ENCODE results near the gene ALK. TPM values are rescaled to one million over a fixed set of nuclear protein-coding genes. Genes with fewer than 3 reads are reported as not detected.

Gene ALK
- total and polyA plus RNA-seq, 2 donors (not counting 1 experiment from before 2014, with no cell fraction given) = under 0.01 to 0.02 TPM

- no peaks in the 10 kb centered on the region for H3K4me1 ChIP-seq (ENCODE audit: control insufficient read depth, extremely low read depth, insufficient read depth, low read length)
- DNase-seq (ENCODE audit: low read depth in 2 of 2) = no peak
- no peaks in the 10 kb centered on the region for H3K27me3 ChIP-seq (ENCODE audit: control insufficient read depth, insufficient read depth, low read length)
- no peak overlapping the region for H3K4me3 ChIP-seq (replicated peaks in 1 of 4; ENCODE audit: control extremely low read depth in 1 of 4, insufficient read depth in 1 of 4, low read depth in 3 of 4, low read length in 4 of 4)
- no peaks in the 10 kb centered on the region for H3K9me3 ChIP-seq (ENCODE audit: control insufficient read depth, insufficient read depth, low read depth, low read length)
- no peak overlapping the region for H3K4me2 ChIP-seq (ENCODE audit: extremely low read depth, insufficient read depth, low read length)
- no peak overlapping the region for H3K9ac ChIP-seq (ENCODE audit: insufficient read depth, low read length)
- TF ChIP-seq EZH2 (IDR thresholded peaks at IDR 0.05; ENCODE audit: low read length, missing control alignments) (no peak), CTCF (conservative IDR thresholded peaks at IDR 0.05 in 1 of 2, IDR thresholded peaks at IDR 0.05 in 1 of 2; ENCODE audit: low read depth in 1 of 2, low read length in 2 of 2) (no peak)
- no peaks in the 10 kb centered on the region for H4K20me1 ChIP-seq (ENCODE audit: control insufficient read depth, extremely low read depth, insufficient read depth, low read length)
- H3K79me2 ChIP-seq (ENCODE audit: control insufficient read depth, insufficient read depth, low read length) = no peaks in the 10 kb centered on the region
- no peaks in the 10 kb centered on the region for H3K36me3 ChIP-seq (ENCODE audit: control insufficient read depth, insufficient read depth, low read length)
- no peak overlapping the region for H3K27ac ChIP-seq (ENCODE audit: insufficient read depth, low read length)
- H2AFZ ChIP-seq (ENCODE audit: low read length) = no peak overlapping the region
These were observed 729.6 kb downstream of the ALK start for GRCh38 chr2:29191817-29192216.

DNA sequence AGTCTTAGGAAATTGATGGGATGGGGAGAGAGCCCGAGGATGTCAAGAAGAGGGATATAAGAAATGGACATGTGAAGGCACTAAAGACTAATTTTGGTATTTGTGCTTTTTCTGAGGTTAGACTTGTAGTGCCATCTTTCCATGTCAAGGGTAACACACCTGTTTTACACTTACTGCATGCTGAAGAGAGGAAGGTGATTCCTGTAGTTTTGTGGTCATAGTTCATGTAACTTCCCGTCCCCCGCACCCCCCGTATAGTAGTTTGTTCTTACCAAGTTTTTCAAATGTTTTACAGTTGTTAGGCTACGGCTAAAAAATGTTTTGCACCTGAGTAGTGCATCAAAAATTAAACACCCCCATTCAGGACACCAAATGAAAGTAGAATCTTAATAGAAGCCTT, 732.3 kb downstream of the ALK start:
- no peak overlapping the region for H3K4me3 ChIP-seq (replicated peaks in 1 of 4; ENCODE audit: control extremely low read depth in 1 of 4, insufficient read depth in 1 of 4, low read depth in 3 of 4, low read length in 4 of 4)
- no peaks in the 10 kb centered on the region for H3K36me3 ChIP-seq (ENCODE audit: control insufficient read depth, insufficient read depth, low read length)
- no peaks in the 10 kb centered on the region for H3K9me3 ChIP-seq (ENCODE audit: control insufficient read depth, insufficient read depth, low read depth, low read length)
- H3K4me1 ChIP-seq (ENCODE audit: control insufficient read depth, extremely low read depth, insufficient read depth, low read length) = no peaks in the 10 kb centered on the region
- peak in 1 of 2 donors; percentile 27 for DNase-seq (ENCODE audit: low read depth in 2 of 2)
- H3K27me3 ChIP-seq (ENCODE audit: control insufficient read depth, insufficient read depth, low read length) = no peaks in the 10 kb centered on the region
- TF ChIP-seq CTCF (conservative IDR thresholded peaks at IDR 0.05 in 1 of 2, IDR thresholded peaks at IDR 0.05 in 1 of 2; ENCODE audit: low read depth in 1 of 2, low read length in 2 of 2) = no peak
- no peak for TF ChIP-seq EZH2 (IDR thresholded peaks at IDR 0.05; ENCODE audit: low read length, missing control alignments)
- H3K79me2 ChIP-seq (ENCODE audit: control insufficient read depth, insufficient read depth, low read length) = no peaks in the 10 kb centered on the region
- no peak overlapping the region for H3K4me2 ChIP-seq (ENCODE audit: extremely low read depth, insufficient read depth, low read length)
- H3K9ac ChIP-seq (ENCODE audit: insufficient read depth, low read length) = no peak overlapping the region
- H4K20me1 ChIP-seq (ENCODE audit: control insufficient read depth, extremely low read depth, insufficient read depth, low read length) = no peaks in the 10 kb centered on the region
- H3K27ac ChIP-seq (ENCODE audit: insufficient read depth, low read length) = no peak overlapping the region
- H2AFZ ChIP-seq (ENCODE audit: low read length) = no peak overlapping the region

DNA sequence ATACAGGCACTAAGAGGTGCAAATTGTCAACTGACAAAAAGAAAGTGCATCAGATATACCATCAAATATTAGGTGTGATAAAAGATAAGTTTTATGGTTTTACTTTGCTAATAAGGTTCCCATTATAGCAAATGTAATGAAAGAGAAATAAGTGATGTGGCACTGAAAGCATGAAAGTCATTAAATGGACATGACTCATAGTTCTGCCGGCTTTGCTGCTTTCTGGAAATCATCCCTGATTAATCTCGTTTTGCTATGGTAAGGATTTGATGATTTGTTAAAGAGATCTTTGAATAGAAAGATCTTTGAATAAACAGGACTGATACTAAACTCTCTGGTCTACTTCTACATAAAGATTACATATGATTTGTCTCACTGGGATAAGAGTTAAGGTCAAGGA, 733.5 kb downstream of the ALK start:
- Histone ChIP-seq H3K4me2 (ENCODE audit: extremely low read depth, insufficient read depth, low read length) (no peak overlapping the region), H3K79me2 (ENCODE audit: control insufficient read depth, insufficient read depth, low read length) (no peaks in the 10 kb centered on the region), H3K27ac (ENCODE audit: insufficient read depth, low read length) (no peak overlapping the region), H3K27me3 (ENCODE audit: control insufficient read depth, insufficient read depth, low read length) (no peaks in the 10 kb centered on the region), H4K20me1 (ENCODE audit: control insufficient read depth, extremely low read depth, insufficient read depth, low read length) (no peaks in the 10 kb centered on the region), H3K4me1 (ENCODE audit: control insufficient read depth, extremely low read depth, insufficient read depth, low read length) (no peaks in the 10 kb centered on the region), H3K9ac (ENCODE audit: insufficient read depth, low read length) (no peak overlapping the region), H3K9me3 (ENCODE audit: control insufficient read depth, insufficient read depth, low read depth, low read length) (no peaks in the 10 kb centered on the region), H3K36me3 (ENCODE audit: control insufficient read depth, insufficient read depth, low read length) (no peaks in the 10 kb centered on the region), H2AFZ (ENCODE audit: low read length) (no peak overlapping the region), H3K4me3 (replicated peaks in 1 of 4; ENCODE audit: control extremely low read depth in 1 of 4, insufficient read depth in 1 of 4, low read depth in 3 of 4, low read length in 4 of 4) (no peak overlapping the region)
- TF ChIP-seq CTCF (conservative IDR thresholded peaks at IDR 0.05 in 1 of 2, IDR thresholded peaks at IDR 0.05 in 1 of 2; ENCODE audit: low read depth in 1 of 2, low read length in 2 of 2) (no peak), EZH2 (IDR thresholded peaks at IDR 0.05; ENCODE audit: low read length, missing control alignments) (no peak)
- DNase-seq (ENCODE audit: low read depth in 2 of 2) = peak; percentile 22 to 73
